NT2/D1 (cell line): ENCODE results near the gene DCLK1.

Source experiments
- SUZ12 ChIP-seq: IDR thresholded peaks from 2 replicates; pipeline ENCODE4 v1.6.1; 2011; ENCODE audit not compliant: insufficient read length, insufficient read depth; ENCODE audit errors: extremely low read depth
- YY1 ChIP-seq: IDR thresholded peaks from 2 replicates; pipeline ENCODE4 v1.6.1; 2011; ENCODE audit not compliant: insufficient read length, insufficient read depth

DNA sequence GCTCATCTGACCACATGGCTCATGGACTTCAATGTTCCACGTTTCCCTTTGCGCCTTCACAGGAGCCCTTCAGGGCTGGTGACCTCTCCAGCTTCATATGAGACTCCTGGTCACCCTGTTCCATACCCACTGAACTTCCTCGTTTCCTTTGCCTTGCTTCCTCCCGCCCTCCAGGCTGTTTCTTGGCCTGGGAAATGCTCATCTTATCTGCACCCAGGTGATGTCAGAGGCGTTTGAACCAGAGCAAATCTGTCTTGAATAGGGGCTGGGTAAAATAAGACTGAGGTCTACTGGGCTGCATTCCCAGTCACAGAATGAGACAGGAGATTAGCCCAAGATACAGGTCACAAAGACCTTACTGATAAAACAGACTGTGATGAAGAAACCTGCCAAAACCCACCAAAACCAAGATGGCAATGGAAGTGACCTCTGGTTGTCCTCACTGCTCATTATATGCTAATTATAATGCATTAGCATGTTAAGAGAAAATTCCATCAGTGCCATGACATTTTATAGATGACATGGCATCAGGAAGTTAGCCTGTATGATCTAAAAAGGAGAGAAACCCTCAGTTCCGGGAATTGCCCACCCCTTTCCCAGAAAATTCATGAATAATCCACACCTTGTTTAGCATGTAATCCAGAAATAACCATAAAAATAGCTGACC lies 102.7 kb downstream of the DCLK1 start:
- no peak for TF ChIP-seq YY1
- no peak for TF ChIP-seq SUZ12
